GM21619 (cell line): ENCODE data around the gene RBM15B.
"Not testable (repeated sequence)": the region's sequence is repeated elsewhere in the genome, so short reads cannot be mapped to it uniquely, and the experiment has no call there.

ENCODE experiments used
- ATAC-seq: cut with Tn5 transposase; IDR thresholded peaks from one replicate; pipeline ENCODE4 v1.9.1; 2021; ENCODE audit not compliant: unreplicated experiment

The RBM15B gene

GRCh38 chr3:51391075-51391565, at the start of gene RBM15B:
Gene RBM15B, plus strand, starts transcription at chr3:51391285. Its CDS starts 115 bp downstream, at chr3:51391400.
- peak; percentile 88 for ATAC-seq

- no peak for ATAC-seq
Measured at GRCh38 chr3:51343918-51344687, 47.0 kb upstream of the RBM15B start.

- no peak for ATAC-seq
Measured at GRCh38 chr3:51350751-51351150, 40.3 kb upstream of the RBM15B start.

- ATAC-seq: no peak
Measured at GRCh38 chr3:51353131-51353530, 38.0 kb upstream of the RBM15B start.

- no peak for ATAC-seq
Measured at GRCh38 chr3:51353691-51354090, 37.4 kb upstream of the RBM15B start.

- ATAC-seq: no peak
Measured at GRCh38 chr3:51354172-51354571, 36.9 kb upstream of the RBM15B start.

GRCh38 chr3:51354731-51355615, 36.1 kb upstream of the RBM15B start:
- ATAC-seq: no peak

- ATAC-seq: no peak
Measured at GRCh38 chr3:51355891-51356578, 35.0 kb upstream of the RBM15B start.

- no peak for ATAC-seq
Measured at GRCh38 chr3:51357856-51358255, 33.2 kb upstream of the RBM15B start.

- ATAC-seq: no peak
Measured at GRCh38 chr3:51358981-51359380, 32.1 kb upstream of the RBM15B start.

GRCh38 chr3:51360806-51361205, 30.3 kb upstream of the RBM15B start:
- ATAC-seq: no peak

GRCh38 chr3:51361746-51362145, 29.3 kb upstream of the RBM15B start:
- ATAC-seq: no peak

GRCh38 chr3:51362476-51362875, 28.6 kb upstream of the RBM15B start:
- no peak for ATAC-seq

- ATAC-seq: not testable (repeated sequence)
Measured at GRCh38 chr3:51368276-51368675, 22.8 kb upstream of the RBM15B start.

GRCh38 chr3:51371943-51372557, 19.0 kb upstream of the RBM15B start:
- ATAC-seq: no peak

GRCh38 chr3:51373658-51374421, 17.2 kb upstream of the RBM15B start:
- no peak for ATAC-seq

- ATAC-seq: no peak
Measured at GRCh38 chr3:51374456-51374855, 16.6 kb upstream of the RBM15B start.

GRCh38 chr3:51375136-51375535, 15.9 kb upstream of the RBM15B start:
- no peak for ATAC-seq

- ATAC-seq: no peak
Measured at GRCh38 chr3:51375571-51375970, 15.5 kb upstream of the RBM15B start.

- ATAC-seq: no peak
Measured at GRCh38 chr3:51378065-51378464, 13.0 kb upstream of the RBM15B start.
